CMK (cell line): Measurements from ENCODE around the gene MRGPRX3.

ENCODE experiments used
- DNase-seq: peaks from one replicate; pipeline ENCODE4 v3.0.0-alpha.2; 2010; ENCODE audit warnings: low read depth

The MRGPRX3 gene

GRCh38 chr11:18168372-18168771, 36.0 kb downstream of the MRGPRX3 start:
- no peak for DNase-seq

- no peak for DNase-seq
Observed at GRCh38 chr11:18171377-18172000, 39.1 kb downstream of the MRGPRX3 start.

- no peak for DNase-seq
Observed at GRCh38 chr11:18172666-18173065, 40.3 kb downstream of the MRGPRX3 start, which contains the start of gene MRGPRX4. TSS of gene MRGPRX4 (plus strand) at chr11:18172837. CDS start at chr11:18173257, 420 bp downstream.

- DNase-seq, result no peak
Observed at GRCh38 chr11:18173225-18173866, 41.0 kb downstream of the MRGPRX3 start.
